ENCODE measurements around the gene LPIN3.

Gene LPIN3

GRCh38 chr20:41358230-41358629 is 17.6 kb downstream of the LPIN3 start:
- TF ChIP-seq SIN3A (IDR thresholded peaks at IDR 0.05; ENCODE audit: borderline replicate concordance, insufficient read depth, low read length) (no peak), TAF1 (IDR thresholded peaks at IDR 0.05; ENCODE audit: borderline replicate concordance, insufficient read depth, low read length) (no peak), POLR2AphosphoS5 (IDR thresholded peaks at IDR 0.05; ENCODE audit: low read depth, low read length) (no peak), REST (IDR thresholded peaks at IDR 0.05; ENCODE audit: insufficient read depth in 1 of 2, low read depth in 2 of 2, low read length in 2 of 2) (no peak), FOXP2 (optimal IDR thresholded peaks at IDR 0.05; ENCODE audit: borderline replicate concordance, extremely low read depth, extremely low read length, insufficient read depth) (no peak)

- no peak for TF ChIP-seq SIN3A (IDR thresholded peaks at IDR 0.05; ENCODE audit: borderline replicate concordance, insufficient read depth, low read length)
- no peak for TF ChIP-seq POLR2AphosphoS5 (IDR thresholded peaks at IDR 0.05; ENCODE audit: low read depth, low read length)
- TF ChIP-seq FOXP2 (optimal IDR thresholded peaks at IDR 0.05; ENCODE audit: borderline replicate concordance, extremely low read depth, extremely low read length, insufficient read depth): no peak
- TF ChIP-seq TAF1 (IDR thresholded peaks at IDR 0.05; ENCODE audit: borderline replicate concordance, insufficient read depth, low read length): no peak
- no peak for TF ChIP-seq REST (IDR thresholded peaks at IDR 0.05; ENCODE audit: insufficient read depth in 1 of 2, low read depth in 2 of 2, low read length in 2 of 2)
These were observed 18.1 kb downstream of the LPIN3 start for GRCh38 chr20:41358717-41359116.

DNA sequence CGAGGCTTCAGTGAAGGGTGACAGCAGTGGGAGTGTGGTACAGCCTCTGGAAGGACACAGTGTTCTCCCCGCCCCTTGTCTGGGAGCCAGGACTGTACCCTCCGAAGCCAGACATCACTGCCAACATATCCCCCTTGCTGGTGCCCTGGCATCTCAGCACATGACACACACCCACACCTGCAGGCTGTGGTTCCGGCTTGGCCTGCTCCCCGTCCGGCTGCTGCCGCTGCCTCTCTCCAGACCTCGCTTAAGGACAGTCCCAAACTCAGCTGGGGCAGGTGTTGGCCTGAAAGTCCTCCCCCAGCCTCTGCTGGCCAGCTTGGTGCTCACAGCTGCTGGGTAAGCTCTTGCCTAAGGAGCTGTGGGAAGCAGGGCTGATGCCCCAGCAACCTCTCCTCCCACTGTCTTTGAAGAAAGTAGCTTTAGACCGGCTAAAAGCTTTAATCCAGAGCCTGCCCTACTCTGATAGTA is 19.0 kb downstream of the LPIN3 start:
- TF ChIP-seq TAF1 (IDR thresholded peaks at IDR 0.05; ENCODE audit: borderline replicate concordance, insufficient read depth, low read length) (no peak), REST (IDR thresholded peaks at IDR 0.05; ENCODE audit: insufficient read depth in 1 of 2, low read depth in 2 of 2, low read length in 2 of 2) (no peak), FOXP2 (optimal IDR thresholded peaks at IDR 0.05; ENCODE audit: borderline replicate concordance, extremely low read depth, extremely low read length, insufficient read depth) (no peak), SIN3A (IDR thresholded peaks at IDR 0.05; ENCODE audit: borderline replicate concordance, insufficient read depth, low read length) (no peak)

DNA sequence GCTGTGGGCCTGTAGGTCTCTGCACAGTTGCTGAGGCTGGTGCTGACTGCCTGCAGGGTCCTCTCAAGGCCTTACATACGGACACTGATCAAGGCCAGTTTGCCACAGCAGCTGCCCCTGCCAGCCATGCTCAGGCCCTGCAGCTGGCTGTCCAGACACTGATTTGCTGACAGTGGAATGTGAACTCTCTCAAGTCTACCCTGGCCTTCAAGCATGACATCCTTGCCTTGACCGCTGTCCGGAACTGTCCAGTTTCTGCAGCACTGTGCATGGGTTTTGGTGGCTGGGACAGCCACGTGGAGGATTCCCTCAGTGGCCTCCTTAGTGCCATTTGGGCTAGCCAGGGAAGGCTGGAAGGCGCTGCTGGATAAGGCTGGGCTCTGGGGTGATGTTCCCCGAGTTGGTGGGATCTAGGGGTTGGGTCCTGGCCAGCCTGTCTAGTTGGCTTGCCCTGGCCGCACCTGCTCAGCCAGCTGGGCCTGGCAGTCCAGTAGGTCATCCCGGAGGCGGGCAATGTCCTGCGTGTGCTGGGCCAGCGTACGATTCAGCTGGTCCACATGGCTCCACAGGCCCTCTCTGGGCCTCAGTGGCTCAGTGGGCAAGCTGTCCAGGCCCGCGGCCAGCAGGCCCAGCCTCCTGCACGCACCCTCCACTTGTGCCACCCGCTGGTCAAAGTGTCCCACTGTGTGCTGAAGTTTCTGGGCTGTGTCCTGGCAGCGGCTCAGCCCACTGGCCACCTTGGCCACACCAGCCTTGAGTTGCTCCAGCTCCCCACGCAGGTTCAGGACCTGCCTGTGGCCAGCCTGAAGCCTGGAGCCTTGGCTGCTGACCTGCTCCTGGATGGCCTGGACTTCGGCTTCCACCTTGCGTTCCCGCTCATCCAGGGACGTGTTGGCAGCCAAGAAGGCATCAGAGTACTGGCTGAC is 20.5 kb downstream of the LPIN3 start:
- TF ChIP-seq TAF1 (IDR thresholded peaks at IDR 0.05; ENCODE audit: borderline replicate concordance, insufficient read depth, low read length) (no peak), REST (IDR thresholded peaks at IDR 0.05; ENCODE audit: insufficient read depth in 1 of 2, low read depth in 2 of 2, low read length in 2 of 2) (peak in 1 of 2 experiments; percentile 56; a peak in 1 of 4 replicates)

Data from PFSK-1 (cell line).